CD4-positive, alpha-beta T cell treated with Interferon gamma for 1 hour (primary cell): ENCODE measurements around the gene RNF223.

Source experiments
- DNase-seq: peaks from one replicate; pipeline ENCODE4 v3.0.0-alpha.2; 2020

The RNF223 gene

GRCh38 chr1:1024149-1024770 lies 49.8 kb downstream of the RNF223 start:
- no peak for DNase-seq

- DNase-seq: no peak
Observed at GRCh38 chr1:1023700-1024099, 50.4 kb downstream of the RNF223 start.

GRCh38 chr1:1022302-1023009 lies 51.6 kb downstream of the RNF223 start:
- no peak for DNase-seq

GRCh38 chr1:1021920-1022259 lies 52.2 kb downstream of the RNF223 start:
- DNase-seq: no peak

- no peak for DNase-seq
Observed at GRCh38 chr1:1021010-1021919, 52.8 kb downstream of the RNF223 start.
